ENCODE results near the gene LTC4S.

The LTC4S gene

DNA sequence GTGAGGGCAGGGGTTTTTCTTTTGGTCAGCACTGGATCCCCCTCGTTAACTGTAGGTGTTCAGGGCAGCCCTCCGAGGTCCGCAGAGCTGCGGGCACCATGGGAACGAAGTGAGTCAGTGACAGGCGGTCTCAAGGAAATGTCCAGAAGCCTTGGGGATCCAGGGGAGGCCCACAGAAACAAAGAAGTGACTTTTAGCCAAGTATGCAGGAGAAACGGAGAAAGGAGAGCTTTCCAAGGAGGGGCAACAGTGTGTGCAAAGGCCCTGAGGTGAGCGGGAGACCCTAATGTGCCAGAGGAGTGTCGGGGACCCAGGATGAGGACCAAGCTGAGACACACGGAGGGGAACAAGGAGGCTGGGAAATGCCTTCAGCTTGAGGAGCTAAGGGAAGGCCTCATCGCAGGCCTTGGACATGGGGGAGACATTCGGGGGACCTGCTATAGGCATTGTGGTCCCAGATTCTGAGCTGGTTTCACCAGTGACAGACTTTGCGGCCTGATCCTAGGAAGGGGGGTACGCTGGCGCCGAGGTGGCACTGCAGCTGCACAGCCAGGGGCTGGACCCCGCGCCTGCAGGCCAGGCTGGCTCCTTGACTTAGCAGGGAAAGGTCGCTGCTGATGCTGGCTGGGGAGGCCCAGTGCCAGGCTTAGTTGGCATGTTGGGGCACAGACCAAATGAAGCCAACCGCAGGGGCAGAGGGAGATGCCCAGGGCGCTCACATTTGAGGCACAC, 3.3 kb downstream of the LTC4S start:
- DNase-seq, result no peak

GRCh38 chr5:179797741-179798140, 4.0 kb downstream of the LTC4S start:
- no peak for DNase-seq

- no peak for DNase-seq
Observed at GRCh38 chr5:179798144-179798770, 4.5 kb downstream of the LTC4S start.

DNA sequence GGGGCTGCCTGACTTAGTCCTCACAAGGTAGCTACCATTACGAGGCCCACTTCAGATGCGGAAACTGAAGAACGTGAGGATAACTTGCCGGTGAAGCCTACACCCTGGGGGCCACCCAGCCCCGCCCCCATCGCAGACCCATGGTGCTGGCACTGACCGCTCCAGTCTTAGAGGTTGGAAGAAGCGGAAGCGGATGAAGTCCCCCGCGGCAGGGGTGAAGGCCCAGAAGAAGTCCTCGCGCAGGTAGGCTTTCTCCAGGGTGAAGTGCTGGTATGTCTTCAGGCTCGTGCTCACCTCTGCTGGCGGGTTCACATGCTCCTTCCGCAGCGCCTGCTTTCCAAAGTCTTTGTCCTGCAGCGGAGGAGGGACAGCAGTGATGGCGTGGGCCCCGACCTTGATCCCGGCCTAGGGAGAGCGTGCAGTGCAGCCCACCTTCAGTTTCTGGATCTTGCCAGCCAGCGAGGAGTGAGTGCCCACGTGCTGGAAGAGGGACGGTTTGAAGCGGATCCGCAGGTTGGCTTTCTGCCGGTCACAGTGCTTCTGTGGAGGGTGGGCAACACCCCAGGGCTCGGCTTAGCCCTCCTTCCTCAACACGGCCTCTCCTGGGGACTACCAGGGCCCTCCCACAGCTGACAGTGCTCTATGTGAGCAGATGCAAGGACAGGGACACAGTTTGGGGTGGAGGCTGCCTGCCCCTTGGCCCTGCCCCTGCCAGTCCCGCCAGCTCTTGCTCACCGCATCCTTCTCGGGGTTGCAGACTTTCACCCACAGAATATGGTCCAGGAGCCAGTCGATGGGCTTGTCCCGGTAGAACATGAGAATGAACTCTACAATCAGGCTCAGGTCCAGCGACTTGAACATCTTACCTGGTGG, 5.2 kb downstream of the LTC4S start:
- no peak for DNase-seq

DNA sequence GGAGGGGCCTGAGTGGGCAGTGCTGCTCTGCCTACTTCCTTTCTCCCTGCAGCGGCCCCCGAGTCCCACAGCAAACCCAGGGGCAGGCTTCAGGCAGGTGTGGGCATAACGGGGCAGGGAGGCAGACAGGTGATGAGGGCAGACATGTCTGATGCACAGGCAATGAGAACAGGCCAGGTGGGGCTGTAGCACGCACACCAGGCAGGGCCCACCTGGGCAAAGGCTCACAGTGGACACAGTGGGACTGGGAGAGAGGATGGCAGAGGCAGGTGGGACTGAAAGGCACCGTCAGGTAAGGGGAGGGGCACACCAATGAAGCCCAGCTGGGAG, 5.8 kb downstream of the LTC4S start:
- no peak for DNase-seq

GRCh38 chr5:179800071-179800695, 6.4 kb downstream of the LTC4S start:
- DNase-seq, result no peak

- DNase-seq, result no peak
Observed at GRCh38 chr5:179800696-179801201, 7.0 kb downstream of the LTC4S start.

DNA sequence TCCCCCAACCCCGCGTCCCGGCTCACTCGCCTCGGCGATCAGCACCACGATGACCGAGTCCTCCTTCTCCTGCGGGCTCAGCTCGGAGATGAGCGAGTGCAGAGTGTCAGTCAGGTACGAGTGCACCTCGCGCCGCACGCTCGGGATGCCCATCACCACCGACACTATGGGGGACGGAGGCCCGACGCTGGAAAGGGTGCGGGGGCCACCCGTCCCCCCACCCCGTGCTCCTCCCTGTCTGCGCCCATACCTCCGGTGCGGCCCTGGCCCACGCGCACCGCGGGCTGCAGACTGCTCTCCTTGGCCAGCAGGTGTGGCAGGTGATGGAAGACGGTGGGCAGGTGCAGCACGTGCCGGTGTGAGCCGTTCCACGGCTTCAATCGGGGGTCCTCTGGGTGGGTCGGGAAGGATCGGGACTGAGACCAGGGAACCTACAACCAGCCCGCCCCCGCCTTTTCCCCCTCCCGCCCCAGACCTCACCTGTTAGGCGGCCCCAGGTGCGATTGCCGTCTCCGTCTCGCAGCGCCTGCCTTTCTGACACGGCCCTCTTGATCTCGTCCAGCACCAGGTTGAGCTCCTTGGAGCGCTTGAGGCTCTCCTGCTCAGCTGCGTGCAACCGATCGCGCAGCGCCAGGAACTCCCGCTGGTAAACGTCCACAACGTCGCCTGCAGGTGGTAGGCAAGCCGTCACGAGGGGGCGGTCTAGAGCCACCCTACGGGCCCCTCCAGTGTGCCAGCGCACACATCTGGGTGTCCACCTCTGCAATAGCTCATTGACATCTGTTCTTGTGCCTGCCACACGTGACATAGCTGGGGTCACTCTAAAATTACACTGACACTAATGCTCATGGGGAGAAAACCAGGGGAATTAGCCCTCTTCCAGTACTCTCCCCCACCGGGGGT, 7.8 kb downstream of the LTC4S start:
- DNase-seq, result peak; percentile 83

DNA sequence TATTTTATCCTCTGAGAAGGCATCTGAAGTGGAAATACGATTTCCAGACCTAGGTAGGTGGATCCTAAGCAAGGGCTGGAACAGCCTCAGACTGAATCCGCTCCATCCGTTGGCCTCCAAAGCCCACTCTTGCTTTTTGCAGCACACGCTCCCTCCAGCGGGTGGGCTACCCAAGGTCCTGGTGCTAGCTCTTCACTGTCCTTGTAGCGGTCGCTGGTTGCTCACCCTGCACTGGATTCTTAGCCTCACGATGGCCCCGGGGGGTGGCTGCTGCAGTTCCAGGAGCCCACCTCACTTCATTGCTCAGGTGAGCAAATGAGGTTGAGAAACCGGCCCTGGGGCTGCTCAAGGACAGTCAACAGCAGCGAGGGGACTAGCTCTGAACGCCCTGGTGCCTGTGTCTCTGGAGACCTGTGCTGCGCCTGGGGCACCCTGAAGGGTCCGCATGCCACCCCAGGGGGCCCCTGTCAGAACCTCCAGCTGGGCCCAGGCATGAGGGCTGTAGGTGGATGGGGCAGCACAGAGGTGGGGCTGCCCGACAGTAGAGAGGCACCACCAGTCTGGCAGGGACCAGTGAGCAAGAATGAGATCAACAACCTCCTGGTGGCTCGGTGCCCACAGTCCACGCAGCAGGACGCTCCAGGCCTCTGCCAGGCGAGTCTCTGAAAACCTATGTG, 8.6 kb downstream of the LTC4S start:
- no peak for DNase-seq

DNA sequence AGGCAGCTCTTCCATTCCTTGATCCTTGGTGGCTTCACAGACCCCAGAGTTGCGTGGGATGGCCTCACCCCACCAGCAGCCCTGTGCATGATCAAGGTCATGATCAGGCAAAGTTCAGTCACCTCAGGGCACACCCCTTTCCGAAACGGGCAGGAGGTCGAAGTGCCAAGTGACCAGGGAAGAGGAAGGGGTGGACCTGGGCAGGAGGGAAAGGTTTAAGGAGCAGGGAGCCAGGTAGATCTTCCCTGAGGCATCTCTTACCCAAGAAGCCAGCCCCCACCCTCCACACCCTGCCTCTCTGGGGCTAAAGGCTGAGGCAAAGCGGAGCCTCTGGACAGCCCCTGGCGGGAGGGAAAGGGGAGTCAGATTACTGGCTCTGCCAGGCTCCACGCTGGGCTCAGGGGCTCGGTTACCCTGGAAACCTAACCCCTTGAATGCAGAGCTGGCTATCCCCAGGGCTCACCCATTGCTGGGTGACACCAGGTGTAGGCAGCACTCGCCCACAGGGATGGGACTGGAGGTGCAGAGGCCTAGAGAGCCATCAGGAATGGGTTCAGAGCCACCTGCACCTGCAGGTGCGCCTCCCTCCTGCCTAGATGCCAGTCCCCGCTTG, 9.3 kb downstream of the LTC4S start:
- DNase-seq, result no peak

GRCh38 chr5:179803651-179804554, 10.1 kb downstream of the LTC4S start:
- peak; percentile 68 for DNase-seq

DNA sequence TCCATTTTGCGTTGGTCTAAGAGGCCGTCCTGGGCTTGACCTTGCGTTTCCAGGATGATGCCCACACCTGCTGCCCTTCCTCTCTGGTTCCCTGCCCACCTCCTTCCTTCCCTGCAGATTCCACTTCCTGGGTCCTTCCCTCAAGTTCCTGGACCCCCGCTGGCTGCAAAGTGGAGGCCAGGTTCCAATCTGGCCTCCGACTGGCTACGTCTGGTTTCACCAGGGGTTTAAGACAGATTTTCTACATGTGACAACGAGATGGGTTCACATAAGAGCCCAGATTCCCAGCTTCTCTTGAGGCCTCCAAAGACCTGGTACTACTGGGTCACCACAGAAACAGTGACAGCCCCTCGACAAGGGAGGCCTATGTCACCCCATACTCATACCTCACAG, 10.8 kb downstream of the LTC4S start:
- DNase-seq, result no peak

GRCh38 chr5:179805070-179805528, 11.3 kb downstream of the LTC4S start:
- DNase-seq, result no peak

DNA sequence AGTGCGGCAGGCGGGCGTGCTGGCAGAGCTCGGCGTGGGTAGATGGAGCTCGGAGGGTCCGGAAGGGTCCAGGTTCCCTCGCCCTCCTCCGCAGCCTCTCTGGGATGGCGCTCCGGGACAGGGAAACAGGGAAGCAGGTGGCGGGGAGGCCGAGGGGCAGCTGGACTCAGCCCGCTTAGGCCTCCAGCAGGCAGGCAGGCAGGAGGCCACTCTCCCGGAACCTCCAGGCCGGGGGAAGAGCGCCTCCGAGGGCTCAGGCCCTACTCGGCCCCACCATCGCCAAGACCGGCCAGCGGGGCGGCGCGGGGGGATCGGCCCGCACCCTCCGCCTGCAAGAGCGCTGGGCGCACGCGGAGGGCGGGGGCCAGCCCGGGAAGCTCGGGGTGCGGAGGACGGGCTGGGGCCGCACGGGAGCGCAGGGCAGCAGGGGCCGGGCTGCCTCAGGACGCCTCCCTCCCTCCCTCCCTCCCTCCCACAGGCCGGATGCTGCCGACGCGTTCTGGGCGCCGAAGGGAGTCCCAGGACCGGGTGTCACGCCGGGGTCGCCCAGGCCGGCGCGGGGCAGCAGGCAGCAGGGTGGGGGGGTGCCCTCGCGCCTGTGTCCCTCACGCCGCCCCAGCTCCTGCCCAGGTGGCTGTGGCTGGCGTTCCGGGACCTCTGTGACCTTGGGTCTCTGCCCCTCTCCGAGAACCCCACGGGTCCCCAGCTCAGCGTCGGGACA, 11.9 kb downstream of the LTC4S start:
- no peak for DNase-seq

- peak; percentile 54 for DNase-seq
Observed at GRCh38 chr5:179806250-179807048, 12.7 kb downstream of the LTC4S start, which contains the start of gene MGAT4B. Gene MGAT4B (minus strand): TSS chr5:179806866. CDS start chr5:179806583, 283 bp downstream.

DNA sequence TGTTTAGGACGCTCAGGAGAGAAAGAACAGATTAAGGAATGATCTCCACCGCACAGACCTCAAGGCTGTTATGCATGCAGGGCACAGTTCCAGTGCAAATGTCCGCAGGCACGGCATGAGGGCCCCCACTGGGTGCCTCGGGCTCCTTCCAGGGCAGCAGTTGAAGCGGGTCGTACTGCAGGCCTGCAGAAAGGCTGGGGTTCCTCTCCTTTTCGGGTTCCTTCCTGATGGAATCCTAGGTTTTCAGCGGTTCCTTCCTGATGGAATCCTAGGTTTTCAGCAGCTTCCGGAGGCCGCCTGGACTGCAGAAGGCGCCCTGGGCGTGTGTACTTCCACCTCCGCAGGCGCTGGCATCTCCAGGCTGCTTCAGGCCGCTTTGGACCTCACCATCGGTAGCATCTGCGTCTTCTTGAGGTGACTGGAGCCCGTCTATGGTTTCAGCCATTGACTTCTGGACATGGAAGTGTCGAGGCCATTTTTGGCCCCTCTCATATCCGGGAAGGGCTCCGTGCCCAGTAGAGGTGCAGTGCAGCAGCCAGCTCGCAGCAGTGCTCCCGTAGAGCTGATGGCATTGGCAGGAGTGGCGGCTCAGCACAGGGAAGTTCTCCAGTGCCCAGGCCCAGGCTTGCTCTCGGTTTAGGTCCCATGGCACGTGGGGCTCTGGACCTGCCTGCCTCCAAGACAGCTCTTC, 18.5 kb downstream of the LTC4S start:
- DNase-seq, result no peak

DNA sequence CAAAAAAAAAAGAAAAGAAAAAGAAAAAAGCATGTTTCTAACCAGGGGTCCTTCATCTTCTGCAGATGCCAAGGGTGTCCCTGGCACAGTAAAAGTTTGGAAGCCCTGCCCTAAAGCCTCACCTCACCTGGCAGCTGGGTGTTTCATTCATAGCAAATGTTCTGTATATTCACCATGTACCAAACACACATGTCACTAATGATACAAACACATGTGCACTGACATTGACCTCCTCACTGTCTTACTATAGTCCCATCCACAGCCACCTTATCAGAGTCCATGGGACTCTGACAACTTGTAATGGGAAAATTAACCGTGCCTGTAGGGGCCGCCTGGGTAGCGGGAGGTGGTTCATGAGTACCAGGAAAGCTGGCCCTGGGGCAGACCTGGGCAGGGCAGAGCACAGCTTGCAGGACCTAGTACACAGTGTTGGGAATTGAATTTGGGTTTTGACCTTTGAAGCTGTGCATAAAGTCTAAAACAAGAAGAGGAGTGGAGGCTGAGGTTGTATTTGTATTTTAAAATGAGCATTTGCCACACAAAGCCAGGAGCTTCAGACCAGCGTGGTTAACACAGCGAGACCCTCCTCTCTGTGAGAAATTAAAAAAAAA, 19.3 kb downstream of the LTC4S start:
- no peak for DNase-seq

Data from stimulated activated CD4-positive, alpha-beta T cell treated with anti-CD3 and anti-CD28 coated beads, Interleukin-1b, Interleukin-23, amount 100 ng/mL, for 48 hours (primary cell).